HEK293 (cell line): ENCODE data around the gene ARL14.

Experiments
- GLI2 ChIP-seq: fragments of 450-650 bp; formaldehyde crosslinking; IDR thresholded peaks from 2 replicates; pipeline ENCODE4; 2017; ENCODE audit warnings: missing biosample characterization, missing genetic modification characterization, low read depth, borderline replicate concordance
- GLI4 ChIP-seq: fragments of 450-650 bp; formaldehyde crosslinking; IDR thresholded peaks from 2 replicates; pipeline ENCODE4 v1.5.1; 2016; ENCODE audit warnings: missing biosample characterization, missing genetic modification characterization
- HIC1 ChIP-seq: fragments of 450-650 bp; formaldehyde crosslinking; IDR thresholded peaks from 2 replicates; pipeline ENCODE4 v1.5.1; 2016; ENCODE audit warnings: missing biosample characterization, missing genetic modification characterization
- INSM2 ChIP-seq: fragments of 450-650 bp; formaldehyde crosslinking; IDR thresholded peaks from 2 replicates; pipeline ENCODE4 v1.5.1; 2016; ENCODE audit warnings: missing biosample characterization, missing genetic modification characterization
- PATZ1 ChIP-seq: fragments of 450-650 bp; formaldehyde crosslinking; IDR thresholded peaks from 2 replicates; pipeline ENCODE4 v1.5.1; 2016; ENCODE audit warnings: missing biosample characterization, missing genetic modification characterization
- PRDM10 ChIP-seq: fragments of 450-650 bp; formaldehyde crosslinking; IDR thresholded peaks from 2 replicates; pipeline ENCODE4 v1.5.1; 2016; ENCODE audit warnings: missing biosample characterization, missing genetic modification characterization
- SCRT1 ChIP-seq: fragments of 450-650 bp; formaldehyde crosslinking; IDR thresholded peaks from 2 replicates; pipeline ENCODE4 v1.5.1; 2016; ENCODE audit warnings: missing biosample characterization, missing genetic modification characterization, borderline replicate concordance
- SP3 ChIP-seq: fragments of 450-650 bp; formaldehyde crosslinking; IDR thresholded peaks from 2 replicates; pipeline ENCODE4 v1.5.1; 2016; ENCODE audit warnings: missing biosample characterization, missing genetic modification characterization
- ZBTB44 ChIP-seq: fragments of 450-650 bp; IDR thresholded peaks from 2 replicates; pipeline ENCODE4 v1.5.1; 2018; ENCODE audit warnings: missing biosample characterization, mild to moderate bottlenecking, missing genetic modification characterization
- ZFP3 ChIP-seq: fragments of 450-650 bp; formaldehyde crosslinking; IDR thresholded peaks from 2 replicates; pipeline ENCODE4 v1.5.1; 2016; ENCODE audit warnings: low read depth, missing biosample characterization, missing genetic modification characterization
- ZNF132 ChIP-seq: fragments of 450-650 bp; formaldehyde crosslinking; IDR thresholded peaks from 2 replicates; pipeline ENCODE4 v1.5.1; 2017; ENCODE audit warnings: missing biosample characterization, missing genetic modification characterization, borderline replicate concordance
- ZNF146 ChIP-seq: fragments of 450-650 bp; formaldehyde crosslinking; IDR thresholded peaks from 2 replicates; pipeline ENCODE4 v1.5.1; 2016; ENCODE audit warnings: missing biosample characterization, missing genetic modification characterization
- ZNF19 ChIP-seq: fragments of 450-650 bp; formaldehyde crosslinking; IDR thresholded peaks from 2 replicates; pipeline ENCODE4; 2016; ENCODE audit warnings: missing biosample characterization, missing genetic modification characterization, low read depth
- ZNF239 ChIP-seq: fragments of 450-650 bp; formaldehyde crosslinking; IDR thresholded peaks from 2 replicates; pipeline ENCODE4 v1.5.1; 2016; ENCODE audit warnings: missing biosample characterization, missing genetic modification characterization
- ZNF394 ChIP-seq: fragments of 450-650 bp; formaldehyde crosslinking; IDR thresholded peaks from 2 replicates; pipeline ENCODE4 v1.5.1; 2016; ENCODE audit warnings: missing biosample characterization, missing genetic modification characterization, mild to moderate bottlenecking, moderate library complexity, borderline replicate concordance
- ZNF48 ChIP-seq: fragments of 450-650 bp; formaldehyde crosslinking; IDR thresholded peaks from 2 replicates; pipeline ENCODE4 v1.5.1; 2016; ENCODE audit warnings: missing biosample characterization, missing genetic modification characterization
- ZNF560 ChIP-seq: fragments of 450-650 bp; formaldehyde crosslinking; IDR thresholded peaks from 2 replicates; pipeline ENCODE4 v1.5.1; 2017; ENCODE audit warnings: missing biosample characterization, missing genetic modification characterization, borderline replicate concordance
- ZNF580 ChIP-seq: fragments of 450-650 bp; formaldehyde crosslinking; IDR thresholded peaks from 2 replicates; pipeline ENCODE4 v1.5.1; 2016; ENCODE audit warnings: missing biosample characterization, missing genetic modification characterization
- ZNF76 ChIP-seq: fragments of 450-650 bp; formaldehyde crosslinking; IDR thresholded peaks from 2 replicates; pipeline ENCODE4; 2016; ENCODE audit warnings: low read depth, missing biosample characterization, missing genetic modification characterization, borderline replicate concordance
- ZNF792 ChIP-seq: fragments of 450-650 bp; formaldehyde crosslinking; IDR thresholded peaks from 2 replicates; pipeline ENCODE4 v1.5.1; 2016; ENCODE audit warnings: missing biosample characterization, missing genetic modification characterization
- ZXDB ChIP-seq: fragments of 450-650 bp; formaldehyde crosslinking; IDR thresholded peaks from 2 replicates; pipeline ENCODE4 v1.5.1; 2016; ENCODE audit warnings: missing biosample characterization, missing genetic modification characterization

ARL14 gene

GRCh38 chr3:160697637-160698380, 20.8 kb downstream of the ARL14 start (continued):
- TF ChIP-seq GLI2 (tag by site-specific recombination) (peak; percentile 87), HIC1 (tag by site-specific recombination) (peak; percentile 33; the same call in 1 of the 2 replicates), SP3 (tag by site-specific recombination) (no peak), SCRT1 (peak; percentile 83), PRDM10 (tag by site-specific recombination) (peak; percentile 38; the same call in 1 of the 2 replicates), ZXDB (tag by site-specific recombination) (peak; percentile 90), ZNF146 (no peak; the same call in 1 of the 2 replicates), ZNF792 (tag by site-specific recombination) (no peak), GLI4 (no peak), ZNF560 (tag by site-specific recombination) (no peak), ZNF132 (tag by site-specific recombination) (no peak), ZFP3 (no peak), ZNF48 (tag by site-specific recombination) (no peak), ZNF394 (no peak), INSM2 (tag by site-specific recombination) (peak; percentile 55; the same call in 1 of the 2 replicates), PATZ1 (no peak), ZNF239 (tag by site-specific recombination) (no peak), ZBTB44 (peak; percentile 33; the same call in 1 of the 2 replicates), ZNF19 (tag by site-specific recombination) (0 out of 2 replicates have a peak, but pooled peaks have one; percentile 33), ZNF76 (tag by site-specific recombination) (no peak), ZNF580 (tag by site-specific recombination) (peak; percentile 60; the same call in 1 of the 2 replicates)
